Measurements from ENCODE around the gene RFX4.

Gene RFX4

DNA sequence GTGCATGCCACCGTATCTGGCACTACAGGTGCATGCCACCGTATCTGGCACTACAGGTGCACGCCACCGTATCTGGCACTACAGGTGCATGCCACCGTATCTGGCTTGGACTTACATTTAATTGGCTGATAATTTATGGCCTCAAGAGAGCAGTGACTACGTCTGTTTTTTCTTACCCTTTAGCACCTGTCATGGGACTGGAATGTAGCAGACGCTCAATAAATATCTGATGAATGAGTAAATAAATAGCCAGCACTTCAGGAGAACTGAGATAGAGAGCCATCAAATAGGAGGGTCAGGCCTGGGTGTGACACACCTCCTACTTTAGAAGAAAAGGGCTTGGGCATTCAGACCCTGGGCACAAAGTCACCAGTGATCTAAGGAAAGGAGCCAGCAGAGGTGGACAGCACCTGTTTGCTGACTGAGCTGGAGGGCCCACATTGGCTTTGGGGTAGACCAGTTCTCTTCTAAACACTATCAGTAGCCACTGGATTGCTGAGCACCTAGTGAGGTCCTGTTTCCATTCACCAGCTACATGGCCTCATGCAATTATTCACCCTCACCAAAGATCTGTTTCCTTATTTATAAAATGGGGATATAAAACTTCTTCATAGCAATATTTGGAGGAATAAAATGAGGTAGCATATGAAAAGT is 50.1 kb downstream of the RFX4 start:
- TF ChIP-seq, protein P1, sequence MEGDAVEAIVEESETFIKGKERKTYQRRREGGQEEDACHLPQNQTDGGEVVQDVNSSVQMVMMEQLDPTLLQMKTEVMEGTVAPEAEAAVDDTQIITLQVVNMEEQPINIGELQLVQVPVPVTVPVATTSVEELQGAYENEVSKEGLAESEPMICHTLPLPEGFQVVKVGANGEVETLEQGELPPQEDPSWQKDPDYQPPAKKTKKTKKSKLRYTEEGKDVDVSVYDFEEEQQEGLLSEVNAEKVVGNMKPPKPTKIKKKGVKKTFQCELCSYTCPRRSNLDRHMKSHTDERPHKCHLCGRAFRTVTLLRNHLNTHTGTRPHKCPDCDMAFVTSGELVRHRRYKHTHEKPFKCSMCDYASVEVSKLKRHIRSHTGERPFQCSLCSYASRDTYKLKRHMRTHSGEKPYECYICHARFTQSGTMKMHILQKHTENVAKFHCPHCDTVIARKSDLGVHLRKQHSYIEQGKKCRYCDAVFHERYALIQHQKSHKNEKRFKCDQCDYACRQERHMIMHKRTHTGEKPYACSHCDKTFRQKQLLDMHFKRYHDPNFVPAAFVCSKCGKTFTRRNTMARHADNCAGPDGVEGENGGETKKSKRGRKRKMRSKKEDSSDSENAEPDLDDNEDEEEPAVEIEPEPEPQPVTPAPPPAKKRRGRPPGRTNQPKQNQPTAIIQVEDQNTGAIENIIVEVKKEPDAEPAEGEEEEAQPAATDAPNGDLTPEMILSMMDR (IDR thresholded peaks at IDR 0.05; ENCODE audit: insufficient read depth, low read depth, low read length, missing control alignments), result no peak
- DNase-seq (ENCODE audit: low read depth), result no peak
- H3K4me3 ChIP-seq (ENCODE audit: low read length), result no peak overlapping the region

DNA sequence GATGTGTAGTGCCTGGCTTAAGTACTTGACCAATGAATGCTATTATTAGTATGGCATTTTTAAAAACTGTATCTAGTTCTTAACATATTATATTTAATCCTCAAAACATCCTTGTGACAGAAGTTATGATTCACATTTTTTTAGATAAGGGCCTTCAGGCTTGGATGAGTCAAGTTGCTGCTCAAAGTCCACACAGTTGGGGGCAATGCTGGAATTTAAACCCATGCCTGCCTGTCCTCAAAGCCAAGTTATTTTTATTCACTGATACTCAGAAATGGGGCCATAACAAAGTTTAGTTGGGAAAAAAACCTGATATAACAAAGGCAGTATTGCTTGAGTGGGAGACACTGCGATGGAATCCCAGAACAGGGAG is 50.6 kb downstream of the RFX4 start:
- TF ChIP-seq, protein P1 (IDR thresholded peaks at IDR 0.05; ENCODE audit: insufficient read depth, low read depth, low read length, missing control alignments), result no peak
- DNase-seq (ENCODE audit: low read depth), result no peak
- H3K4me3 ChIP-seq (ENCODE audit: low read length), result no peak overlapping the region

DNA sequence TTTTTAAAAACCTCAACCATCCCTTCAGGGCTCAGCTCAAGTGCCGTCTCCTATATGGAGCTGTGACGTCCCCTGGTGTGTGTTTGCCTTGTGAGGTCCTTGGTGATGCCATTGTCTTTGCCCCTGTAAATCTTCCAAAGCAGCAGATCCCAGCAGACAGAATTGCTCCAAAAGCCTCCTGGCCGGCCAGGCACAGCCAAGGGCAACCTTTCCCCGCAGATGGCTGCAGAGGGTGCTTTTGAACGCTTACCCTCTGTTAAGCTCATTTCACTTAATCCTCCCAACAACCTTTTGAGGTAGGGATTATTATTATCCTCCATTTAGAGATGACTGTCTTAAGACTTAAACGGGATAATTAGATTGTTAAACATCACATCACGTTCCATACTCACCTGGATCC is 51.4 kb downstream of the RFX4 start:
- H3K4me3 ChIP-seq (ENCODE audit: low read length), result no peak overlapping the region
- DNase-seq (ENCODE audit: low read depth), result no peak
- TF ChIP-seq, protein P1 (IDR thresholded peaks at IDR 0.05; ENCODE audit: insufficient read depth, low read depth, low read length, missing control alignments), result no peak

DNA sequence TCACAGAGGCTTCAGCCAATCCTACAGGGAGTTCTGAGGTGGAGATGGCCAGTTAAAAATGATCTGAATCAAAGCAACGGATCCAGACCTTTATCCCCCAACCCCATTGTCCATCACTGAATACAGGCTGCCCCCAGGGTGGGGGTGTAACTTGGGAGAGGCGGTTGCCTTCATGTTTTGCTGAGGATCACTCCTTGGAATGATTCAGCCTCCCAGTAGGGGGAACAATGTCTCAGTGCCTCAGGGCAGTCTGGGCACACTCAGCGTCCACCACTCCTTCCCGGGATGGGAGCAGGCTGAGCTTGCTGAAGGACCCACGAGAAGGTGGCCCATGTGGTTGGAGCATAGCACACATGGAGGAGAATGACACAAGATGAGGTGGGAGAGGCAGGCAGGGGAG is 60.2 kb downstream of the RFX4 start:
- DNase-seq (ENCODE audit: low read depth), result peak; percentile 20
- no peak overlapping the region for H3K4me3 ChIP-seq (ENCODE audit: low read length)
- TF ChIP-seq, protein P1 (IDR thresholded peaks at IDR 0.05; ENCODE audit: insufficient read depth, low read depth, low read length, missing control alignments), result no peak

DNA sequence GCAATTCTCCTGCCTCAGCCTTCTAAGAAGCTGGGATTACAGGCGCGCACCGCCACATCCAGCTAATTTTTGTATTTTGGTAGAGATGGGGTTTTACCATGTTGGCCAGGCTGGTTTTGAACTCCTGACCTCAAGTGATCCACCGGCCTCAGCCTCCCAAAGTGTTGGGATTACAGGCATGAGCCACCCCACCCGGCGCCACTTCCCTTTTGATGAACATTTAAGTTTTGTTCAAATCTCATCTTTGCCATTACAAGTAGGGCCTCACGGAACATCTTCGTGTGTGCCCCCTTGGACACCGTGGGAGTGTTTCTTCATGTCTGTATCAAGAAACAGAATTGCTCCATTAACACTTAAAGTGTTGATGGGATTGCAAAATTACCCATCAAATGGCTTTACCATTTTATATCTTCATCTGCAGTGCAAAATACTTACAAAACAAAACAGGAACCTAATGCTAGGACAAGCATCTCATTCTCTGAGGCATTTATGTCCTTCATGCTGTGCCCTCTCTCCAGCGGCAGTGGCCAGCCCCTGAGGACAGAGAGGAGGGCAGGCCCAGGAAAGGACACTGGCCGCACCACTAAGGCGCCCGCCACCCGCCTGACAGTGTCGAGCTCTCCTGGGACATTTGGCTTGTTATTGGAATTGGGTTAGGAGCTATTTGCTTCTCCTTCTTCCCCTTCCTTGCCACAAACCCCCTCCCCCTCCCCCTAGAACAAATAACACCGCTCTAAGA is 61.7 kb downstream of the RFX4 start:
- no peak for DNase-seq (ENCODE audit: low read depth)
- TF ChIP-seq, protein P1 (IDR thresholded peaks at IDR 0.05; ENCODE audit: insufficient read depth, low read depth, low read length, missing control alignments), result no peak
- H3K4me3 ChIP-seq (ENCODE audit: low read length), result no peak overlapping the region

DNA sequence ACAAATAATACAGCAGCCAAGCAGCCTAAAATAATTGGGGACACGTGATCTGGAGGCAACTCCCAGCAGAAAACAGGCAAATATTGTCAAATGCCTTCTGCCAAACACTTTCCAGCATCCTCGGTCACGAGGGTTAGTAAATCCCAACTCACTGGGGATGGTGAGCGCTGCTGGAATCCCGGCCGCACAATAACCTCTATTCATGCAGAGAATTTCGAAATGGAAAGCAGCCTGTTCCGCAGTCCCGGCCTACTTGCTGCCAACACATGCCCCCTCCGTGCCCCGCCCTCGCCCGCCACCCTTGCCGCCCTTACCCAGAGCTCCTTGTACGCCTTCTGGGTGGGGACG is 62.2 kb downstream of the RFX4 start:
- TF ChIP-seq, protein P1 (IDR thresholded peaks at IDR 0.05; ENCODE audit: insufficient read depth, low read depth, low read length, missing control alignments), result no peak
- H3K4me3 ChIP-seq (ENCODE audit: low read length), result no peak overlapping the region
- DNase-seq (ENCODE audit: low read depth), result peak; percentile 35

Data from epithelial cell of esophagus (primary cell).